CD4-positive, alpha-beta T cell (primary cell): ENCODE data around the gene TIGD1. TPM values are rescaled to one million over a fixed set of nuclear protein-coding genes. Genes with fewer than 3 reads are reported as not detected.

Experiments used
- ATAC-seq: fragments of 200-7000 bp; cut with Tn5 transposase; one replicate; pipeline ENCODE4 v1.10.0; 2022; ENCODE audit warnings: mild to moderate bottlenecking; ENCODE audit not compliant: poor library complexity
- CTCF ChIA-PET: fragments of 350-600 bp; sonication (Branson Sonifier 250); formaldehyde crosslinking; loops from one replicate; lab custom pipeline; 2021; ENCODE audit warnings: antibody characterized with exemption, inconsistent platforms; lab: Charles Lee
- POLR2A ChIA-PET: fragments of 350-600 bp; sonication (Branson Sonifier 250); formaldehyde crosslinking; loops from one replicate; lab custom pipeline; 2021; ENCODE audit warnings: antibody characterized with exemption, inconsistent platforms; lab: Charles Lee
- DNase-seq, 14 experiments: peaks; one replicate each; pipeline ENCODE4 v3.0.0-alpha.2; 2013 to 2020; ENCODE audit warnings: mixed read lengths in 2 of 14
- H3K27ac ChIP-seq, 2 donors: one replicate each; pipeline versions ENCODE4 v1.5.1 to v1.7.0; 2013; ENCODE audit warnings: low read length in 2 of 2, low read depth in 1 of 2, mild to moderate bottlenecking in 1 of 2
- H3K27me3 ChIP-seq, 2 experiments: 1 replicate in 1 of 2; 2 replicates in 1 of 2; pipeline versions ENCODE4 v1.6.1 to v1.7.0; 2013; ENCODE audit warnings: low read length in 2 of 2, control low read depth in 1 of 2, mild to moderate bottlenecking in 1 of 2, moderate library complexity in 1 of 2; ENCODE audit not compliant: insufficient read depth in 2 of 2, control insufficient read depth in 1 of 2
- H3K36me3 ChIP-seq: one replicate; pipeline ENCODE4 v1.6.1; 2013; ENCODE audit warnings: low read length, control low read depth; ENCODE audit not compliant: insufficient read depth
- H3K4me1 ChIP-seq: one replicate; pipeline ENCODE4 v1.6.1; 2013; ENCODE audit warnings: low read length, control low read depth; ENCODE audit not compliant: insufficient read depth
- H3K4me3 ChIP-seq: one replicate; pipeline ENCODE4 v1.5.1; 2013; ENCODE audit warnings: mild to moderate bottlenecking, low read length, moderate library complexity
- H3K9me3 ChIP-seq, 2 experiments: 1 replicate in 1 of 2; 2 replicates in 1 of 2; pipeline versions ENCODE4 v1.6.1 to v1.7.0; 2013; ENCODE audit warnings: low read length in 2 of 2, mild to moderate bottlenecking in 2 of 2, control low read depth in 1 of 2, moderate library complexity in 1 of 2; ENCODE audit not compliant: control insufficient read depth in 1 of 2, insufficient read depth in 1 of 2
- H3K27ac Mint-ChIP-seq: one replicate; pipeline ENCODE4 v1.8.0; 2020; ENCODE audit warnings: mixed read lengths
- H3K27me3 Mint-ChIP-seq: one replicate; pipeline ENCODE4 v1.8.0; 2021; ENCODE audit warnings: mixed read lengths
- H3K36me3 Mint-ChIP-seq: one replicate; pipeline ENCODE4 v1.8.0; 2021; ENCODE audit warnings: low read depth, mixed read lengths
- H3K4me1 Mint-ChIP-seq: one replicate; pipeline ENCODE4 v1.8.0; 2021; ENCODE audit warnings: low read depth, mixed read lengths
- H3K4me3 Mint-ChIP-seq: one replicate; pipeline ENCODE4 v1.8.0; 2020; ENCODE audit warnings: mild to moderate bottlenecking, mixed read lengths
- H3K9me3 Mint-ChIP-seq: one replicate; pipeline ENCODE4 v1.8.0; 2020; ENCODE audit warnings: mixed read lengths
- CTCF ChIP-seq: fragments of 200-600 bp; IDR thresholded peaks from one replicate; pipeline ENCODE4 v1.8.0; 2022; ENCODE audit warnings: antibody characterized with exemption, mild to moderate bottlenecking
- intact Hi-C, 2 experiments: fragments of 100-400 bp; cut with DNase I in 1 of 2; cut with micrococcal nuclease in 1 of 2; formaldehyde crosslinking; loops; one replicate each; pipeline versions ENCODE4 v1.15.1 to v1.9.0; 2023 to 2025; cut with DNase I, micrococcal nuclease
- total RNA-seq, 174 experiments: library from RNA in 2 of 174; stranded (reverse) in 2 of 174; gene quantifications; one replicate each; pipeline ENCODE4 v1.2.3 and lab custom pipeline; 2021 to 2026

The TIGD1 gene
- total RNA-seq, 2 experiments from 2014 or later = 22.1 to 22.2 TPM

DNA sequence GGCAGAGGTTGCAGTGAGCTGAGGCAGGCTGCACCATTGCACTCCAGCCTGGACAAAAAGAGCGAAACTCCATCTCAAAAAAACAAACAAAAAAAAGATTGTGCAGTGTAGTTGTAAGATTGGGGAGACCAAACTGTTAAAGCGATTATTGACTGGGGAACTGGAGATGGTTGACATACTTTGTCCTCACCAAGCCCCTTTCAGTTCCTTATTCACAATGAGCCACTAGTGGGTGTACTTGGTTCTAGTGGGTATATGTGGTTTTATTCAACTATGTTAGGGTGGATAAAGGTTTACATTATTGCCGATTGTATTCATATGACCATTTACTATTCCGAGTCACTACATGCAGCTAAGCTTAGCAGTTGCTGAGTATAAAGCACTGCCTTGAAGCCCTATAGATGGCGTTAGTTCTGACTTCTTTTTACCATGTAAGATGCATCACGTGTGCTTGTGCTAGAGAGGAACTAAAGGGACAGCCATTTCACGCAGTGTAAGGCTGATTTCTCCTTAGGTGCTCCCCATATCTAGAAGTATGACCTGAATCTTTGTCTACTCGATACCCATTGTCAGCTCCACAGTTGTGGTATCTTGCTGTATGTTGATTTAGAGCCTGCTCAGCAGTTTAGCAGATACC lies 12.3 kb upstream of the TIGD1 start:
- H3K27ac Mint-ChIP-seq = no peak overlapping the region
- Histone ChIP-seq H3K4me3 (no peak overlapping the region), H3K36me3 (peaks cover 85% of the 10 kb centered on the region), H3K4me1 (no peaks in the 10 kb centered on the region), H3K27me3 (no peaks in the 10 kb centered on the region), H3K27ac (no peak overlapping the region), H3K9me3 (no peaks in the 10 kb centered on the region)
- H3K4me1 Mint-ChIP-seq = no peaks in the 10 kb centered on the region
- H3K4me3 Mint-ChIP-seq = no peak overlapping the region
- no peak for TF ChIP-seq CTCF
- intact Hi-C loops = no loop called here
- H3K27me3 Mint-ChIP-seq = no peaks in the 10 kb centered on the region
- ATAC-seq = no peak
- no peaks in the 10 kb centered on the region for H3K9me3 Mint-ChIP-seq
- peaks cover 94% of the 10 kb centered on the region for H3K36me3 Mint-ChIP-seq
- CTCF ChIA-PET = no interaction called here
- POLR2A ChIA-PET = interaction anchor here (1.0 kb wide), 1 partner anchor 9 kb away, joined by 3 read pairs; no protein-coding TSS in a partner anchor
- DNase-seq = no peak

DNA sequence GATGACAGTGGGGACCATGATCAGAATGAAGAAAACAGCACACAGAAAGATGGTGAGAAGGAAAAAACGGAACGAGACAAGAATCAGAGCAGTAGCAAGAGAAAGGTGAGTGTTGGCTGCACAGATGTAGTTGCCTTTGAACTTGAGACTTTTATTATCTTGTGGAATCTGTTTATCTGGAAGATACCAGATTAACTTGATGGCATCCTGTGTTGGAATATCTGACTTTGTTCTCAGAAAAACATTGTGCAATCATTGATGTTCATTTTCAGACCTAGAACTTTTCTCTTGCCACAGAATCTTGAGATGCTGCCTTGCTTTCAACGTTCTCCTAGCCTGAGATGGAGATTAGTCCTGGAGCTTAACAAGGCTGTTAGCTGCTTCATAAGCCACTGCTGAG lies 6.1 kb upstream of the TIGD1 start:
- Histone ChIP-seq H3K4me3 (no peak overlapping the region), H3K4me1 (peaks cover 20% of the 10 kb centered on the region), H3K36me3 (peaks cover 63% of the 10 kb centered on the region), H3K9me3 (no peaks in the 10 kb centered on the region), H3K27ac (no peak overlapping the region), H3K27me3 (no peaks in the 10 kb centered on the region)
- DNase-seq = no peak
- CTCF ChIA-PET = interaction anchor here (1.2 kb wide), 1 partner anchor 10 kb away, joined by 3 read pairs; no protein-coding TSS in a partner anchor
- H3K27ac Mint-ChIP-seq = no peak overlapping the region
- TF ChIP-seq CTCF = no peak
- no peak overlapping the region for H3K4me3 Mint-ChIP-seq
- H3K9me3 Mint-ChIP-seq = no peaks in the 10 kb centered on the region
- peaks cover 90% of the 10 kb centered on the region for H3K36me3 Mint-ChIP-seq
- intact Hi-C loops = no loop called here
- POLR2A ChIA-PET = no interaction called here
- peaks cover 50% of the 10 kb centered on the region for H3K4me1 Mint-ChIP-seq
- no peak for ATAC-seq
- no peaks in the 10 kb centered on the region for H3K27me3 Mint-ChIP-seq

DNA sequence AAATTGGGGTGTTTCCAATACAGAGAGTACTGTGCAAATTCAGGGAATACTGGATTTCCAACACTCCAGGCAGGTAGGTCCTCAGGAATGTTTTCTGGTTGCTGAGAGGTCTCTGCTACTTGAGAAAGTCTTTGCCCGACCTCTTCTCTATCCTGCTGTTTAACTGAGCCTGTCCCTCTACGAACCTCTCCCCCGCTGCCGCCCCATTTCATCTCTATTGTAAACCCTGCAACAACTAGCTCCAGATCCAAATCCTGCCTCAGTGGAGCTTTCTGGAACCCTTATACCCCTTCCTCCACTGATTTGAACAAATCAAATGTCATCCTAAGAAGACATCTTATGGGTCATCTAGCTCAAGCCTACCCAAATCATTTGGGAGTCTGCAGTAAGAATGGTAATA lies 1.4 kb upstream of the TIGD1 start:
- Mint-ChIP-seq H3K27me3 (no peaks in the 10 kb centered on the region), H3K27ac (peak overlapping the region; percentile 97), H3K9me3 (peaks cover 5% of the 10 kb centered on the region), H3K4me1 (peaks cover 89% of the 10 kb centered on the region), H3K4me3 (peak overlapping the region; percentile 98), H3K36me3 (peaks cover 85% of the 10 kb centered on the region)
- H3K4me1 ChIP-seq = peaks cover 52% of the 10 kb centered on the region
- H3K36me3 ChIP-seq = peaks cover 28% of the 10 kb centered on the region
- ATAC-seq (no peak), DNase-seq (no peak)
- ChIA-PET CTCF (no interaction called here), POLR2A (no interaction called here)
- H3K4me3 ChIP-seq = peak overlapping the region; percentile 99
- TF ChIP-seq CTCF = no peak
- no peaks in the 10 kb centered on the region for H3K27me3 ChIP-seq
- intact Hi-C loops = loop anchor here in 1 of 2 experiments (2.0 to 5.0 kb wide), 4 partner anchors 53 to 765 kb away; partner anchors contain the start of genes COPS7B and DIS3L2
- H3K27ac ChIP-seq = peak overlapping the region in 1 of 2 donors; percentile 91
- peaks cover 0 to 4% of the 10 kb centered on the region in 2 experiments for H3K9me3 ChIP-seq
